RPMI7951 (cell line): ENCODE data around the gene URI1. TPM values are rescaled to one million over a fixed set of nuclear protein-coding genes. Genes with fewer than 3 reads are reported as not detected.

Source experiments
- DNase-seq: peaks from one replicate; pipeline ENCODE4 v3.0.0-alpha.2; 2012; ENCODE audit warnings: low read depth
- total RNA-seq: library from RNA; depleted of rRNA; stranded (reverse); fragments of >200 nt; shearing (Covaris generic); gene quantifications from 2 replicates; pipeline ENCODE4 v1.2.3, GENCODE V29; 2014; rRNA removed

Gene URI1
- total RNA-seq, 1 experiment from 2014 or later, result 77.7 TPM

DNA sequence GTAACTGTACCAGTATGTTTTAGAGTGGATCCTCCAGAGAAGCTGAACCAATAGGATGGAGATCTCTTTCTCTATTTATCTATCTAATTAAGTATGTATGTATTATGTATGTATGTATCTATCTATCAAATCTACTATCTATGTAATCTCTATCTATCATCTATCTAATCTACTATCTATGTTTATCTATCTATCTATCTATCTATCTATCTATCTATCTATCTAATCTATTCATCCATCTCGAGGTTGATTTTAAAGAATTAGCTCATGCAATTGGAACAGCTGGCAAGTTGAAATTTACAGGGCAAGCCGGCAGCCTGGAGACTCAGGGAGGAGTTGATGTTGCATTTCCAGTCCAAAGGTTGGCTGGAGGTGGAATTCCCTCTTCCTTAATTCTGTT lies 112.2 kb downstream of the URI1 start:
- DNase-seq, result no peak

DNA sequence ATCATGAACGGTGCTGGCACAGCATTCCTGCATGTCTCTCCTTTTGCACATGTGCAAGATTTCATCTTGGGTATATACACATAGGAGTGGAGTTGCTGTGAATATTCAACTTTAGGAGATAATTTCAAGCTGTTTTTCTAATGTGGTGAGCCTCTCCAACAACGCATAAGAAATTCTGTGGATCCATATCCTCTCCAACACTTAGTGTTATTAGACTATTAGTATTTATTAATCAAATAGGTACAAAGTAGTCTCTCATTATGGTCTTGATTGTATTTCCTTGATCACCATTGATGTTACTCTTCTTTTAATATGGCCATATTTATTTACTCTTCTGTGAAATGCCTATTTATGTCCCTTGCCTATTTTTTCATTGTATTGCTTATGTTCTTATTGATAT lies 114.5 kb downstream of the URI1 start:
- no peak for DNase-seq

DNA sequence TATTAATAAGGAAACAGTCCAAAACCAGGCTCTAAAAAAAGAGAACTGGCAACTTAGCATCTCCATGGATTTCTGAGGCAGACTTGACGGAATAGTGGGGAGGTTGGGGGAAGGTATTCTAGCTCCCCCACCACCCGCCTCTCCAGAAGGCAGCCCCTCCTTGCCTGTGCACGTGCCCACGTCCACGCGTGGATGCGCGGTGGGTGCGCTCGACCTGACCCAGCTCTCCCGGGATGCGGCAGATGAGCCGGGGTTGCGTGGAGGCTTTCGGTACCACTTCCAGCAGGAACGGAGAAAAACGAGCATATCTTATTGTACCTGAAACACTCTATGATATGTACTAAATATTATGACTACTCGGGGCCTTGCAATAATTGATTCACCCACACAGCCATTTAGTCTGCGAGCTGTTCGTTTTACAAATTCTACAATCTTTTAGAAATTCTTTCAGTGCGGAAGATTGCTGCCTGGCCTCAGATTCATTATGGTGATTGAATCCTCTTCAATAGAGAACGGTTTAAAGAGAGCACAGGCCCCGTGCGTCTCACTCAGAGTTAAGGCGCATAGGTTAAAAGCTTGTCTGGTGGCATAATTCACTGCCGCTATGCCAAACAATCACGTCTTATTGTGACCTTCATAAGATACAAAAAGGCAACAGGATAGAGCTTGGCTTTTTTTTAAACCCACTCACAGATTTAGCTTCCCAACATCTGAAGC lies 117.9 kb downstream of the URI1 start:
- no peak for DNase-seq

DNA sequence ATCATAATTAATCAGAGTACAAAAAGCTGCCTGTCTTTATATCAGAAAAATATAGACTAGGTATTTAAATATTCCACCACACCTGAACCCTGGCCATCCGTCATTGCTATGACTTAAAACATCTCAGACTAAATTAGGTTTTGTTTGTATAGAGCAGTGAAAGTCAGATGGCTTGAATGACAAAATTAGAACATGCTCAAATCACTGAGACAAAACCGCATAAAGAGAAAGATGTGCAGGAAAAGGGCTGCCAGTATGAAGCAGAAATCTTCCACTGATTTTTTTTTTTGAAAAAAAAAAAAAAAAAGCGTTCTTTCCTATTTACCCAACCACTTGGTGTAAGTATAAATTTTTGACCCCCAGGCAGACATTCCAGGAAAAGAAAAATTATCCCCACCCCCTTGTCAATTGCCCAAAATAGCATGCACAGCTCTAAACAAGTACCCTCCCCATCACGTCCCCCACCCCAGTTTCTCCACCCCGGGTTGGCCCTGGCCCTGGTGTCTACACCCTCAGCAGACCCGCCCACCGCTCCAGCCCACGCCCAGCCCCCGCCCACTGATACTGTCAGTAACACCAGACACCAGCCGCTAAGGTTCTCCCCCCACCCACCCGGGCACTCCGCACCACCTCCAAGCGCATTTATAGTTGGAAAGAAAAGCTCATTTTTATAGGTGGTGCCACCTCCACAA lies 118.6 kb downstream of the URI1 start:
- DNase-seq, result no peak

DNA sequence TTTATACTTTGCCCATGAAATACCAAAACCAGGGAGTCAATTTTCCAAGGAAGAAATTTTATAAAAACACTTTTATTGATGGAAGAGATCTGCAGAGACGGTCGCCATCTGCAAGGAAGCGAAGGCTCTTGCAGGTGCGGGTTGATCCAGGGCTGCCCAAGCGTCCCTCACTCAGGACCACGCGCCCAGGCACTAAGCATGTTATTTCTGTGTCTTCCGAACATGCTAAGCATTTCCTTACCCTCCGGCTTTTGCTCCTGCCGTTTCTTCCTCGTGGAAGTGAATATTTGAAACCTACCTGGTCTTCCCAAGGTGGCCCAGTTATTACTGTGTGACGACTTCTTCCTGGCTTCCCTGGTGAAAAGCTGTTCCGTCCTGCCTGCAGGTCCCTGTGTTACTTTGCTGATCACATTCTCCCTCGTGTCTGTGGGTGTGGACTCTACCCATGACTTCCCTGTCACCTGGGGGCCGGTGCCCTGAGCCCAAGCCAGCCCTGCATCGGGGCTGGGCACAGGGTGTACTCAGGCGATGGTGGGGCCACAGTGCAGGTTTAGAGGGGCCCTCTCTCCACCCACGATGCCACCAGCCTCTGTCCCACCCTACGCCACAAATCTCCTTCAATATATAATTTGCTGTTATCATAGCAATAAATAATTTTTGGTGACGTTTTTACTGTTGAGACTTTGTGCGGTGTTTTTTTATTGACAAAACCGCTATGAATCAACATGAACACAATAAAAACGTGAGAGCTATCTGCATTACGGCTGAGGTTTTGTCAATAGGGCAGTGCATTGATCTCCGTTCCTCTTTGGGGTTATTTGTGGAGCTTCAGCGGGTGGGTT lies 119.4 kb downstream of the URI1 start:
- no peak for DNase-seq

DNA sequence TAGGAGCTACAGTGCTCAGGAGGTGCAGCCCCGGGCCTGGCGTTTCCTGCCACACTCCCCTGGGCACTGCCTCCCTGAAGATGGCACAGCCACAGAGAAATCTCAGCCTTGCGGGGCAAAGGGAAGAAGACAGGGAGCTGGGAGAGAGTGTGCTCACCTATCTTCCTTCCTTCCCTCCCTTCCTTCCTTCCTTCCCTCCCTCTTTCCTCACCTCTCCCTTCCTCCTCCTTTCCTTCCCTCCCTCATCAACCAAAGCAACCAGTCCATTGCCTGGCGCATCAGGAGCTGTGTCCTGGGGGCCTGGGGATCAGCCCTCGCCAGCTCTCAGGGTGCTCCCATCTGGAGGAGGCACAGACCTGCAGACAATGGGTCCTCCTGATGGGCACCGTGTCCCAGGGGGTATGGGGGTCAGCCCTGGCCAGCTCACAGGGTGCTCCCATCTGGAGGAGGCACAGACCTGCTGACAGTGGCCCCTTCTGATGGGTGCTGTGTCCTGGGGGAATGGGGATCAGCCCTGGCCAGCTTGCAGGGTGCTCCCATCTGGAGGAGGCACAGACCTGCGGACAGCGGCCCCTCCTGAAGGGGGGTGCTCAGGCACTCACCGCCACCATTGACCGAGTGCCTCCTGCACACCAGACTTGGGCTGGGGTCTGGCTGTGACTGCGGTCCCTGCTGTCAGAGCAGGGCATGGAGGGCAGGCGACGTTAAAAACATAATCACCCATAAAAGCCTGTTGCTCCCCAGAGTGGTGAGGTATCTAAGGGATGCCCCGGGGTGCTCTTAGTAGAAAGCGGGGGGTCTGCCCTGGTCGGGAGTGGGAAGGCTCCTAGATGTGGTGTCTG lies 120.2 kb downstream of the URI1 start:
- no peak for DNase-seq

DNA sequence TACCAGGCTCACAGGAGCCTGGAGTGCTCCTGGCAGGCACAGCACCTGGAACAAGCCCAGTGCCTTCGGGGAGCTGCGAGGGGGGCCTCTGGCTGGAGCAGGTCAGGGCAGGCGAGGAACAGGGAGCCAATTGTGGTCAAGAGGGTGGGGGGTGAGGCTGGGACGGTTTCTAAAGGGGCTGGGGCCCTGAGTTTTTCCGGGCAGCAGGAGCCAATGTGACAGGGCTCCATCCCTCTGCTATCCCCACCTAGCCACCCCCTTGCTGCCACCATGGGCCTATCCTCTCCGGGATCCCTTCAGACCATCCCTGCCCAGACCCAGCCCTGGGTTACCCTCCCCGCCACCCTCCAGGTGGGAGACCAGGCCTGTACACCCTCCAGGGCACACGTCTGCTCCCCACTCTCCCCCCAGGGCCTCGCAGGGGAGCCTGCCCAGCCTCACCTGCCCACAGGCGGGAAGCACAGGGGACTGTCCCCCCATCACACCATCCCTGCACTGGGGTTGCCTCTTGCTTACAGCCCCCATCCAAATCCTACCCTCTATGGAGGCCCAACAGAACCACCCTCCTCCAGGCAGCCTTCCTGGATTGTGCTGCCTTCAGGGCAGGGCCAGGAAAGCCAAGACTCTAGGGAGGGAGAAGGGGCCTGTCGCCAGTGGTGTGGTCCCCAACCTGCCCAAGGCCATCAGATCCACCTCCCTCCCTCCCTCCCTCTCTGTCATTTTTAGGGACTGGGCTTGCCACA lies 121.0 kb downstream of the URI1 start:
- no peak for DNase-seq

DNA sequence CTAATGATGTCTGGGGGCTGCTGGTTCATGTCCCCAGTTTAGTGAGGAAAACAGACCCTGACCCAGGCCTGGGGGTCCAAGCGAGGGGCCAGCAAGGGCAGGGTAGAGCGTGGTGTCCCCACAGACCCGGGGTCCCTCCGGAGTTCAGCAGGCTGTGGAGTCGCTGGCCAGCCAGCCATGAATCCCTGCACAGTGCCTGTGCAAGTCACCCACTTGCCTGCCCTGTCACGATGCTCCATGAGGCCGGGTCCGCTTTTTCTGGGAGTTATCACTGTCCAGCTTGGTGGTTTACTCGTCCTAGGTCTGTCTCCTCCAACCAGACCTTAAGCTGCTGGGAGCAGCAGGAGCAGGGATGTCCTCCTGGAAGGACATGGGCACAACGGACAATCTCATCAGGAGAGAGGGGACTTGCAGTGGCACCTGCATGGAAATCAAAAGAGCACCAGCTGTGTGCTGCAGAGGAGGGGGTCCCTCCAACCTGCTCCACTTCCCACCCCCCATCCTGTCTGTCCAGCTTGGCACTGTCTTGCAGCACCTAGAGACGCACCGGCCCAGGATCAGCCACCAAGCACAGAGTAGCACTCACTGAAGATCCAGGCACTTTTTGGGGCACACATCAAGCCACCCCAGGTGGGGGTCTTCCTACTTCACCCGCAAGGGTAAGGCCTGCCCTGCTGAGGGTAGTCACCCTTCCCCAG lies 121.8 kb downstream of the URI1 start:
- DNase-seq, result no peak

DNA sequence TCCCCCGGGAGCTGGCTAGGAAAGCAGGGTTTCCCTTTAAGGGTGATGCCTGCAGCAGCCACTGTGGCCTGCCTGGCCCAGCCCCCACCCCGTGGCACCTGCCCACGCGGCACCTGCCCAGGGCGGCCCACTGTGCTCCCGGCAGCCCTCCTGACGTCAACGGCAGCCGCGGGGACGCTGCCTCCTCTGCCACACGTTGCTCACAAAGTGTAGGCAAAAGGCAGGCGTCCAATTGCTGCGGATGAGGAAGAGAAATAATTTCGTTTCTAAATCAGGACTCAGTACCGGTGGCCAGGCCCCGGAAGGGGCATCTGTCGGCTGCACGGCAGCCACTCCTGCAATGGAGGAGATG lies 122.3 kb downstream of the URI1 start:
- DNase-seq, result no peak

DNA sequence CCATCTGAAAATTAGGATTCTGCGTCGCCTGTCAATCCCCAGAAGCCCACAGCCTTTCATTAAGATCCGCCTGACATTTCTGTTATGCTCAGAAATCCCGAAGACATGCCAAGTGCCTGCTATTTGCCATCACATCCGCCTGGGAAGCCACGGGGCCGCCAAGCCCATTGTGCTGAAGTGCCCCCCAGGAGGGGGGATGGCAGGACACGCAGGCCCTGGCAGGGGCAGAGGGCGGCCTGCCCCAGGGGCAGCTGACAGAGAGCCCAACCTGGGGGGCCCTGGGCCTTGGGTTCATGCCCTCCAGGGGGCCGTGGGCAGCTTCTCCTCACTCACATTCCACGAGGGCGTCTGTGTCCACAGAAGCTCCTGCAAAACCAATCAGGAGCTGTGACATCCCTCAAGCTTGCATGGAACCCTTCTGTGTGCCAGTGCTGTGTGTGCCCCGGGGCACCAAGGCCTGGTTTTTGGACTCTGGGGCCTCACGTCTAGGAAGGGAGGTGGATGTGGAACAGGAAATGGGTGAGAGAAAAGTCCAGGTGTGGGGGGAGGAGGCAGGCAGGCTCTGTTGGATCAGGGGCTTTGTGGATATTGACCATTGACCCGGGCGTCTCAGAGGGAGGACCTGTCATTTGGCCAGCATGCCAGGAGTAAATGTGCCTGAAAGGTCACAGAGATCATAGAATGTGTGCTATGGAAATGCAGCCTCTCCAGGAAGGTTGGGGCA lies 122.9 kb downstream of the URI1 start:
- no peak for DNase-seq

DNA sequence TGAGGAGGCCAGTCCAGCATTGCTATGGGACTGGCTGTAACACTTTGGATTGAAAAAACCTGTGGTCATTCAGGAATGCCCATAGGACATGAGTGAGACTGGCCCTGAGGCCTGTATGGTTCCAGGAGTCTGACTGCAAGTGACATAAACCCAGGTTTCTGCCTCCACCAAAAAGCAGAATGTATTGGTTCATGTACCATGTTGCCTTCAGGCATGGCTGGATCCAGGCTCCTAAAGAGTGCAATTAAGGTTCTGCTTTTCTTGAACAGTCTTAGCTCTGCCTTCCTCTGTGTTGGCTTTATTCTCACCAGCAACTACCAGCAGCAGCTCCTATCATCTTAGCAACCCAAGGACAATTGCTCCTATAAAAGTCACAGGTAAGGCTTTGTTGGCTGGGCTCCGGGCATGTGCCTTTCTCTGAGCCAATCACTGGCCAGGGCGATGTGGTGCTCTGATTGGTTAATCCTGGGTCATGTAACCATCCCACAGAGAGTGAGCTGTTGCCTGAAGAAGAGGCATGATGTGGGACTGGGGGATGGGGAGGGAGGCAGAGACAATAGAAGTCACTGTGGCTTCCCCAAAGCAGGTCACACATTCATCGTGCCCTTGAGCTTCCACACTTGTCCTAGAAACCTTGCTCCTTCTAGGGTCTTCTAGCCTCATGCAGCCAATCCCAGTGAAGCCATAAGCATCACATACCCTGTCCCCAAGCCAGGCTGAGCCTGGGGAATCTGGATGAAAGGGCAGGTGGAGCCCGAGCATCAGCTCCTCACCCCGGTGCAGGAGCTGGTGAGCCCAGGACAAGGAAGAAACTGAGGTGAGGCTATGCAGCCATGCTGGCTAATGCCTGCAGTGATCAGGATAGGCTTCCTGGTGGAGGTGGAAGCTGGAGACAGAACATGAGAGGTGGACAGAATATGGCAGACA lies 123.9 kb downstream of the URI1 start:
- DNase-seq, result no peak

Other genes with a start within 250 kb of the URI1 start
- 32.8 and 33.0 TPM in 2 replicates for gene C19orf12, start 227.0 kb upstream of the URI1 start, total RNA-seq
- gene CCNE1, start 130.2 kb upstream of the URI1 start, total RNA-seq, result 13.5 and 15.1 TPM in 2 replicates